LHCN-M2 (cell line): ENCODE results near the gene TRPM5. TPM values are rescaled to one million over a fixed set of nuclear protein-coding genes. Genes with fewer than 3 reads are reported as not detected.

Experiments used
- DNase-seq: peaks from one replicate; pipeline ENCODE4 v3.0.0-alpha.2; 2012; ENCODE audit warnings: low read depth
- total RNA-seq: library from RNA; depleted of rRNA; stranded (reverse); fragments of >200 nt; gene quantifications from 2 replicates; pipeline ENCODE4 v1.2.3, GENCODE V29; 2014

Gene TRPM5
- total RNA-seq, 1 experiment from 2014 or later: not detected

- DNase-seq: no peak
Observed at GRCh38 chr11:2440646-2441045, 3.7 kb downstream of the TRPM5 start.

GRCh38 chr11:2439820-2440219 is 4.5 kb downstream of the TRPM5 start:
- no peak for DNase-seq

DNA sequence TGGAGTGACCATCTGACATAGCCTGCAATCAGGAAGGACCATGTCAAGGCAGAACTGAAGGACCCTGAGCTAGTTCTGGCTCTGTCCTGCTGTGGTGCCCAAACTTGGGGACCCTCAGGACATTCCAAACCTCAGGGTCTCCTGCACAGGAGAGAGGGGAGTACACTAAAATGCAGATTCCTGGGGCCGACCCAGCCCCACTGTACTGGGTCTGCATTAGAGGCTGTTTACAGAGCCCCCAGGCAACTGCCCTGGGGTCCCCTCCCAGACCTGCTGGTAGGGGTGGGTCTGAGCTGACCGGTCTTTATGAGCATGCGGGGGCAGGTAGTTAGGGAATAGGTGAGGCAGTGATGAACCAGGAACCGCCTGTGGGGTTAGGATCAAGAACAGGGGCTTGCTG is 6.8 kb downstream of the TRPM5 start:
- no peak for DNase-seq

DNA sequence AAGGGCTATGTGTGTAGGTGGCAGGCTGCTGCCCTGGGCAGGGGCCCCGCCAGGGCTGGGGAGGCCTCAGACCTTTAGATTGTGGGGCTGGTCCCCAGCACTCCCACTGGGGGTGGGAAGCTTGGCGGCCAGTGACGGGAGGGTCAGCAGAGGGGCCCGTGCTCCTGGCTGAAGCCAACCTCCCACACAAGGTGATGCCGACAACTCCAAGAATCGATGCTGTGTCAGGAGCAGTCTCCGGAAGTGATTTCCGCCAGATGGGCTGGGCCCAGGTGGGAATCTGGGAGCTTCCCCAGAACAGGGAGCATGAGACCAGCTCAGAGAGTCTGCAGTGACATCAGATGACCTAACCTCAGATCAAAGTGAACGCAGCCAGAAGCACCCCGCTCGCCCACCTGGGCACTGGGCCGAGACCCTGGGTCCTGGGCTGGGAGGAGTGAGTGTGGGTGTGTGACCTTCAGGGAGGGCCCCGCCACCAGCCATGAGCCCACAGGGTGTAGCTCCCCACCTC is 7.7 kb downstream of the TRPM5 start:
- no peak for DNase-seq

DNA sequence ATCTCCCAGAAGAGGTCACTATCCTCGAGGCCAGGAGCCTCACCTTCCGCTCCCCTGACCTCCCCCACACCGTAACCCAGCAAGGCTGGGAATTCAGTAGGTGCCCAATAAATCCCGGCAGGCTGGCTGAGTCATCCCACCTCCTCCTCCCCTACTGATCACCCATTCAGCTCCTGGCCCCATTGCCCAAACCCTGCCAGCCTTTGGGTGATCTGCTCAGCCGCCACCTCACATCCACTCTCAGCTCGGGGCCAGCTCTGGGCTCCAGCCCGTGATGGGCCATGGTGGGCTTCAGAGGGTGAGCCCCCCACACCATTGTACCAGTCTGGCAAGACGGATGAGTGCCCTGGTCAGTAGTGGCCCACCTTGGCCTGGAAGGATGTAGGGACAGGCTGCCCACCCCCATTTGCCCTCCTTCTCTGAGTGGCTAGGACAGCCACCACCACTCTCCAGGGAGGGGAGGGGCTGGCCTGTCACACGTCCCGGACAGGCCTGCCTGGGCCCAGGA is 8.2 kb downstream of the TRPM5 start:
- DNase-seq: no peak

DNA sequence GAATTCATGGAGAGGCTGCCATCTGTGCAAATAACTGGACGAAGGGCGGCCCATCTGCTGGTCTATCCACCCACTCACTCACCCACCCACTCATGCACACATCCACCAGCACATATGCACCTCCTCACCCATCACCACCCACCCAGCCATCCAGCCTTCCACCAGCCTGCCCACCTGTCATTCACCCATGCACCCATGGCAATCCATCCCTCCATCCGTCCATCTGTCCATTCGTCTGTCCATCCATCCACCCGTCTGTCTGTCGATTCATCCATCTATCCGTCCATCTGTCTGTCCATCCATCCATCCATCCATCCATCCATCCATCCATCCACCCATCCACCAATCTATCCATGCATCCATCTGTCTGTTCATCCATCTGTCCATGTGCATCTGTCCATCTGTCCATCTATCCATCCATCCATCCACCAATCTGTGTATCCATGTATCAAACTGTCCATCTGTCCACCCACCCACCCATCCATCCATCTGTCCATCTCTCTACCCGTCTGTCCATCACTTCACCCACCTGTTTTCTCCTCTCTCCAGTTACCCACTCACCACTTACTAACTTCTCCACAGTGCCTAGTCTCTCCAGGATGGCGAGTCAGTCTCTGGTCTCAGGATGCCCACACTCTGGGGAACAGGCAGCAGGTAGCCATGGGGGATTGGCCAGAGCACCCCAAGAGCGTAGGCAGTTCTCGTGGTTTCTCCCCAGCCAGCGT is 8.9 kb downstream of the TRPM5 start:
- no peak for DNase-seq

DNA sequence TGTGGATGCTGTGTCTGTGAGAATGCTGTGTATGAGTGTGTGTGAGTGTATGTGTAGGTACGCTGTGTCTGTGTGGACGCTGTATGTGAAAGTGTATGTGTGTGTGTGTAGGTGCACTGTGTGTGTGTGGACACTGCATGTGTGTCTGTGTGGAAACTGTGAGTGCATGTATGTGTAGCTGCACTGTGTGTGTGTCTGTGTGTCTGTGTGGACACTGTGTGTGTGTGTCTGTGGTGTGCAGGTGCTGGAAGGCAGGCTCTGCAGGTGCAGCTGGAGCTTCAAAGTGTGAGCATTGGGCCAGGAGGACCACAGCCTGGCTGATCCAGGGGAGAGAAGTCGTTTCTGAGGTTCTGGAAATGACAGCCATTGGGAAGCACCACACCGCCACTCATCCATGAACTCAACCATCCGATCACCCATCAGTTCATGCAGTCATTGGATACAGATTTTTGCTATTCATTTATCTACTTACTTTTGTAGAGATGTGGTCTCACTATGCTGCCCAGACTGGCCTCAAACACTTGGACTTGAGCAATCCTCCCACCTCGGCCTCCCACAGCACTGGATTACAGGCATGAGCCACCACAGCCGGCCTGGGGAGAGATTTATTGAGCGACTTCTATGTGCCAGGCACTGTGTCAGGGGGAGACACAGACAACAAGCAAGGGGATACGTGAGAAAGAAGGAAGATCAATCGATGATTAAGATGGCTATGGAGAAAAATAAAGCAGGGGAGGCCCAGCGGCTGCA is 9.6 kb downstream of the TRPM5 start:
- no peak for DNase-seq

GRCh38 chr11:2434008-2434407 is 10.3 kb downstream of the TRPM5 start:
- DNase-seq: no peak

- DNase-seq: no peak
Observed at GRCh38 chr11:2433106-2433925, 11.0 kb downstream of the TRPM5 start.

- DNase-seq: no peak
Observed at GRCh38 chr11:2432628-2433071, 11.7 kb downstream of the TRPM5 start.

DNA sequence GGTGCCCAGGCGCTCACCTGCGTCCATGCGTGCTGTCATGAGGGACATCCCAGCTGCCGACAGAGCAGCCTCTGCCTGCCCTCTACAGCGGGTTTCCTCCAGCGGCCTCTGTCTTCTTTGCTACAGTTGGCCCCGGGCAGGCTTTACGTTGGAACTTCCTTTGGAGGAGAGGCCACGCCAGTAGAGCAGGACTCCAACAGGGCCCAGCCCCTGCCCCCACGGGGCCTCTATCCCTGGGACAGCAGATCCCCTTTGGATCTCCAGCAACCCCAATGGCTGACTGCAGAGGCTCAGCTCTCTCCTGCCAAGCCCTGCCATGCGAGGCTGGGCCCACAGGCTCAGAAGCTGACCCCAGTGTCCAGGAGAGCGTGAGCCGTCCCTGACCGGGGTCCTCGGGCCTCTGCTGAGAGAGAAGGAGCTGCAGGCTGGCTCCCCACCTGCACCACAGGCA is 12.1 kb downstream of the TRPM5 start:
- DNase-seq: no peak

GRCh38 chr11:2431395-2431794 is 12.9 kb downstream of the TRPM5 start:
- no peak for DNase-seq

- DNase-seq: peak; percentile 19
Observed at GRCh38 chr11:2428322-2428795, 16.0 kb downstream of the TRPM5 start.

GRCh38 chr11:2427721-2428321 is 16.5 kb downstream of the TRPM5 start:
- no peak for DNase-seq

DNA sequence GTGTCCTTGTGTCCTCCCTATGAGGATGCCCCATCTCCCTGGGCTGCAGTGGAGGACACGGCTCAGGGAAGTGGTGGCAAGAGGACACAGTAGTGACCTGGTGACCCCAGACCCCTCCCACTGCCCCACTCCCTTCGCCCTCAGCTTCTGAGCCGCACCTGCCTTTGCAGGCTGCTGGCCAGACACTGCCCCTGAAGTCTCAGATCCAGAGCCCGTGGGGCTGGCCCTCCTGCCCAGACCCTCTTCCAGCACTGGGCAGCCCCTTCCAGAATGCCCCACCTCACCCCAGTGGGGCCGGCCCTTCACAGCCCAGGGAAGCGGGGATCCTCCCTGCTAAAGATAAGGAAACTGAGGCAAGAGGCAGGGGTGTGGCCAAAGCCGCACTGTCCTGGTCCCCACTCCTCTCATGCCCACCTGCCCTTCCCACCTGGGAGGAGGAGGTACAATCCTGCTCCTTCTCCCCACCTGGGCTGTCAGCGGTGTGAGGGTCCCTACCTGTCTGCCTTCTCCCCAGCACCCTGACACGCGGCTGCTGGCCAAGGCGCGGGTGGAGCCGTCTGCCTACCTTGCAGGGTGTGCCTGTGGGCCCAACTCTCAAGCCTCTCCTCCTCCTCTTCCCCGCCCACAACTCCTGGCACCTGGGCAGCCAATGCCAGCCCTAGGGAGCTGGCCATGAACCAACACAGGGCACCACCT is 17.3 kb downstream of the TRPM5 start:
- DNase-seq: no peak

DNA sequence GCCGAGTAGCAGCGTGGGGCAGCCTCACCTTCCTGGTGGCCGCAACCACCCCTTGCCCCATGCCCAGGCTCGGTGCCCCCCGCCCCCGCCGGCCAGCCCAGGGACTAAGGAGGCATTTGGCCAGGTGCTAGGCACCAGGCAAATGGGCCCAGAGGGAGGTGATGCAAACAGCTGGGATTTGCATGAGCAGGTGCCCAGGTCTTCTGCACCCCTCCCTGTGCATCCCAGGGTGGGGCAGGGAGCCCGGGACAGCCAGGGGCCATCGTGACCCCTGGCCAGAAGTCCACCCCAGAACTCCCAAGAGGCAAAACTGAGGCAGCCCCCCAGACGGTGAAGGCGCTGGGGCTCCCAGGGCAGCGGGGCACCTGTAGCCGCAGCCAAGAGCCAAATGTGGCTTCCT is 18.1 kb downstream of the TRPM5 start:
- DNase-seq: no peak

DNA sequence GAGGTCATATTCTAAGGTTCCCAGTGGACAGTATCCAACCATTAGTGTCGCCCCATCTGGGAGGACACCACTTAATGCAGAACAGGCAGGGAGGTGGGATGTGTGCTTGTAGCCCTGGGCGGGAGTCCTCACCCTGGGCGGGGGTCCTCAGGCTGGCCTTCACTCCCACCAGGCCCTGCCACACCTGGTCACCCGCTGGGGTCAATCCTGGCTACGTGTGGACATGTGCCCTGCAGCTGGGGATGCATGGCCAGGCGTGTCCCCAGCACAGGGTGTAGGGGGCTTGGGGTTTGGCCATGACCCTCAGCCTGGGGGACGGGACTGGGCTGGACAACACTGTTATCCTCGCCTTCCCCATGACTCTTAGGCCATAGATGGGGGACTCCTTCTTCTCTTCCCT is 18.8 kb downstream of the TRPM5 start:
- DNase-seq: no peak

DNA sequence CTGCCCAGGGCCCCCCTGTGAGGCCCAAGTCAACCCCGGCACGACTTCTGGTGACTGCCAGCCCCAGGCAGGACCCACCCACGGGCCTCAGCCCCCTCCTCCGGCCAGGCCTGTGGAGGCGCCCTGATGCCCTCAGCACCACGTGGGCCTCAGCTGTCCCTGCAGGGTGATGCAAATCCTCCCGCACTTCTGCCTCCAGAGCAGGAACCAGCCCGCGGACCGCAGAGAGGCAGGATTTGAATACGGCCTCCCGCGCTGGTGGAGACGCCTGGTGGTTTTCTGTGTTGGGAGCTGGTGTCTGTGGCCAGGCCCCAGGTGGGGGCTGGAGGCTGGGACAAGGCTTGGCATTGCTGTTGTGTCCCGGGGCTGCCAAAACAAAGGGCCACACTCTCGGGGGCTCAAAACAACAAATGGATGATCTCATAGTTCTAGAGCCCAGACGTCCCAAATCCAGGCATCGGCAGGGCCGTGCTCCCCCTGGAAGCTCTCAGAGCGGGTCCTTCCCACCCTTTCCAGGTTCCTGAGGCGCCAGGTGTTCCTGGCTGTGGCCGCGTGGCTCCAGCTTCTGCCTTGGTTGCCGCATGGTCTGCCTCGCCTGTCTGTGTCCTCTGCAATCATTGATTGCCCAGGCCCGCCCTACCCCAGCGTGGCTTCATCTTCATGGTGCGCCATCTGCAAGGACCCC is 19.4 kb downstream of the TRPM5 start:
- no peak for DNase-seq

DNA sequence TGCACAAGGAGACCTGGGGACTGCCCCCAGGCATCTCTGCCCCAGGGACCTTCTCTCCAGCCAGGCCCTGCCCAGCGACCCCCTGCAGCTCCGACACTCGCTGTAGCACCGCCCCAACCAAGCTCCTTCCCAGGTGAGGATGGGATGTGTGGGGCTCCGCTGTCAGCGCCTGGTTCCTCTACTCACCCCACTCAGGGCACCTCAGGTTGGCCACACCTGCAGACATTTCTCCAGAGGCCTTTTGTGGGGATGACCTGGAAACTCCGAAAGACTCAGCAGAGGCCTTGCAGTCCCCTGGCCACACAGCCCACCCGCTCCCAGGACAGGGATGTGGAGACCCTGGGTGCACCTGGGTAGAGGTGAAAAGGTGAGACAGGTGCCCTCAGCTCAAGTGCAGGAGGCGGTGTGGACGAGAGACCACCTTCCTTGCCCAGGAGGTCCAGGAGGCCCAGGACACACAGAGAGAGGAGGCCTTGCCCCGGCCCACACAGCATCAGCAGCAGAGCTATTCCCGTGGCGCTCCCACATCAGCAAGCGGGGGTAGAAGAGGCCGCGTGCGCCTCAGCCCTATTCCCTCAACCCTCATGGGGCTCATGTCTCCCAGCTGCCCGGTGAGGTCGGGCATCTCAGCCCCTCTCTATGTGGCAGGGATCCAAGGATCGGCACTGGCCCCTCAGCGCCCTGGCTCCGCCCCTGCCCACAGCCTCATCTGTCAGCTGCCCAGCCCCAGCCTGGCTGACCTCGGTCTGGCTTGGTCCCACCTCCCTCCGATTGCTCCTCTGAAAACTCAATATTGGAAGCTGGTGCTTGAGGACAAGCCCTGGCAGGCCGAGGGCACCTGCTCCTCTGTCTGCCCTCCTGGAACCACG is 20.9 kb downstream of the TRPM5 start:
- DNase-seq: no peak
